Measurements from ENCODE around the gene FAIM2.

Gene FAIM2

GRCh38 chr12:49930515-49931288, 27.0 kb upstream of the FAIM2 start:
- ChIA-PET POLR2A (no interaction called here), CTCF (interaction anchor here (1.1 to 4.3 kb wide), 4 partner anchors 15 to 62 kb away, joined by 3 to 27 read pairs (median 14); no protein-coding TSS in a partner anchor)
- Histone ChIP-seq H3K36me3 (ENCODE audit: control insufficient read depth in 4 of 4, insufficient read depth in 4 of 4, low read length in 3 of 4) (no peaks in the 10 kb centered on the region), H3K27ac (ENCODE audit: insufficient read depth in 1 of 2, low read depth in 1 of 2, low read length in 2 of 2, poor library complexity in 1 of 2, severe bottlenecking in 2 of 2) (no peak overlapping the region), H3K4me3 (ENCODE audit: control insufficient read depth in 1 of 7, extremely low read depth in 1 of 7, insufficient read depth in 4 of 7, low read depth in 2 of 7, low read length in 6 of 7) (no peak overlapping the region), H3K27me3 (replicated peaks in 2 of 5; ENCODE audit: control insufficient read depth in 4 of 5, insufficient read depth in 5 of 5, low read length in 4 of 5) (peaks cover 0 to 8% (median 6%) of the 10 kb centered on the region in 5 experiments), H3K9me3 (ENCODE audit: control extremely low read depth in 1 of 5, control insufficient read depth in 4 of 5, insufficient read depth in 2 of 5, low read depth in 1 of 5, low read length in 4 of 5) (no peaks in the 10 kb centered on the region), H3K4me1 (ENCODE audit: control extremely low read depth in 1 of 4, control insufficient read depth in 4 of 4, insufficient read depth in 4 of 4, low read length in 3 of 4) (no peaks in the 10 kb centered on the region)
- peak in 2 of 3 donors; percentile 10 to 25 for DNase-seq
- no CpG with 5 or more reads among the region's 3 CpGs for WGBS (ENCODE audit: insufficient coverage)

- H3K36me3 ChIP-seq (ENCODE audit: control insufficient read depth in 4 of 4, insufficient read depth in 4 of 4, low read length in 3 of 4) = no peaks in the 10 kb centered on the region
- peaks cover 0 to 8% (median 6%) of the 10 kb centered on the region in 5 experiments for H3K27me3 ChIP-seq (replicated peaks in 2 of 5; ENCODE audit: control insufficient read depth in 4 of 5, insufficient read depth in 5 of 5, low read length in 4 of 5)
- POLR2A ChIA-PET = no interaction called here
- H3K9me3 ChIP-seq (ENCODE audit: control extremely low read depth in 1 of 5, control insufficient read depth in 4 of 5, insufficient read depth in 2 of 5, low read depth in 1 of 5, low read length in 4 of 5) = no peaks in the 10 kb centered on the region
- H3K27ac ChIP-seq (ENCODE audit: insufficient read depth in 1 of 2, low read depth in 1 of 2, low read length in 2 of 2, poor library complexity in 1 of 2, severe bottlenecking in 2 of 2) = no peak overlapping the region
- H3K4me3 ChIP-seq (ENCODE audit: control insufficient read depth in 1 of 7, extremely low read depth in 1 of 7, insufficient read depth in 4 of 7, low read depth in 2 of 7, low read length in 6 of 7) = no peak overlapping the region
- CTCF ChIA-PET = interaction anchor here (1.1 to 3.7 kb wide), 4 partner anchors 17 to 62 kb away, joined by 3 to 23 read pairs (median 4); no protein-coding TSS in a partner anchor
- no peaks in the 10 kb centered on the region for H3K4me1 ChIP-seq (ENCODE audit: control extremely low read depth in 1 of 4, control insufficient read depth in 4 of 4, insufficient read depth in 4 of 4, low read length in 3 of 4)
- DNase-seq = no peak
- WGBS (ENCODE audit: insufficient coverage) = 92% methylated on average over 7 of the region's 7 CpGs
Measured at GRCh38 chr12:49929581-49929980, 25.9 kb upstream of the FAIM2 start.

GRCh38 chr12:49928471-49928870, 24.8 kb upstream of the FAIM2 start:
- no peaks in the 10 kb centered on the region for H3K4me1 ChIP-seq (ENCODE audit: control extremely low read depth in 1 of 4, control insufficient read depth in 4 of 4, insufficient read depth in 4 of 4, low read length in 3 of 4)
- H3K9me3 ChIP-seq (ENCODE audit: control extremely low read depth in 1 of 5, control insufficient read depth in 4 of 5, insufficient read depth in 2 of 5, low read depth in 1 of 5, low read length in 4 of 5) = no peaks in the 10 kb centered on the region
- H3K36me3 ChIP-seq (ENCODE audit: control insufficient read depth in 4 of 4, insufficient read depth in 4 of 4, low read length in 3 of 4) = no peaks in the 10 kb centered on the region
- ChIA-PET POLR2A (no interaction called here), CTCF (interaction anchor here (0.8 to 3.7 kb wide), 6 partner anchors 14 to 83 kb away, joined by 3 to 23 read pairs (median 3); no protein-coding TSS in a partner anchor)
- WGBS (ENCODE audit: insufficient coverage) = 94% methylated on average over 5 of the region's 6 CpGs
- no peak overlapping the region for H3K27ac ChIP-seq (ENCODE audit: insufficient read depth in 1 of 2, low read depth in 1 of 2, low read length in 2 of 2, poor library complexity in 1 of 2, severe bottlenecking in 2 of 2)
- no peak overlapping the region for H3K4me3 ChIP-seq (ENCODE audit: control insufficient read depth in 1 of 7, extremely low read depth in 1 of 7, insufficient read depth in 4 of 7, low read depth in 2 of 7, low read length in 6 of 7)
- DNase-seq = no peak
- peaks cover 0 to 8% (median 6%) of the 10 kb centered on the region in 5 experiments for H3K27me3 ChIP-seq (replicated peaks in 2 of 5; ENCODE audit: control insufficient read depth in 4 of 5, insufficient read depth in 5 of 5, low read length in 4 of 5)

- Histone ChIP-seq H3K4me3 (ENCODE audit: control insufficient read depth in 1 of 7, extremely low read depth in 1 of 7, insufficient read depth in 4 of 7, low read depth in 2 of 7, low read length in 6 of 7) (no peak overlapping the region), H3K27me3 (replicated peaks in 2 of 5; ENCODE audit: control insufficient read depth in 4 of 5, insufficient read depth in 5 of 5, low read length in 4 of 5) (peaks cover 0 to 10% (median 4%) of the 10 kb centered on the region in 5 experiments), H3K36me3 (ENCODE audit: control insufficient read depth in 4 of 4, insufficient read depth in 4 of 4, low read length in 3 of 4) (no peaks in the 10 kb centered on the region), H3K9me3 (ENCODE audit: control extremely low read depth in 1 of 5, control insufficient read depth in 4 of 5, insufficient read depth in 2 of 5, low read depth in 1 of 5, low read length in 4 of 5) (no peaks in the 10 kb centered on the region), H3K27ac (ENCODE audit: insufficient read depth in 1 of 2, low read depth in 1 of 2, low read length in 2 of 2, poor library complexity in 1 of 2, severe bottlenecking in 2 of 2) (no peak overlapping the region), H3K4me1 (ENCODE audit: control extremely low read depth in 1 of 4, control insufficient read depth in 4 of 4, insufficient read depth in 4 of 4, low read length in 3 of 4) (no peaks in the 10 kb centered on the region)
- 100% methylated on average over 5 of the region's 11 CpGs for WGBS (ENCODE audit: insufficient coverage)
- ChIA-PET POLR2A (interaction anchor here (0.6 kb wide), 1 partner anchor 541 kb away, joined by 4 read pairs; no protein-coding TSS in a partner anchor), CTCF (interaction anchor here (1.8 kb wide), 1 partner anchor 20 kb away, joined by 10 read pairs; no protein-coding TSS in a partner anchor)
- no peak for DNase-seq
Measured at GRCh38 chr12:49925433-49926204, 21.9 kb upstream of the FAIM2 start.

- WGBS (ENCODE audit: insufficient coverage) = 95% methylated on average over 4 of the region's 7 CpGs
- no peak for DNase-seq
- Histone ChIP-seq H3K36me3 (ENCODE audit: control insufficient read depth in 4 of 4, insufficient read depth in 4 of 4, low read length in 3 of 4) (no peaks in the 10 kb centered on the region), H3K4me1 (ENCODE audit: control extremely low read depth in 1 of 4, control insufficient read depth in 4 of 4, insufficient read depth in 4 of 4, low read length in 3 of 4) (no peaks in the 10 kb centered on the region), H3K4me3 (ENCODE audit: control insufficient read depth in 1 of 7, extremely low read depth in 1 of 7, insufficient read depth in 4 of 7, low read depth in 2 of 7, low read length in 6 of 7) (no peak overlapping the region), H3K27ac (ENCODE audit: insufficient read depth in 1 of 2, low read depth in 1 of 2, low read length in 2 of 2, poor library complexity in 1 of 2, severe bottlenecking in 2 of 2) (no peak overlapping the region), H3K9me3 (ENCODE audit: control extremely low read depth in 1 of 5, control insufficient read depth in 4 of 5, insufficient read depth in 2 of 5, low read depth in 1 of 5, low read length in 4 of 5) (no peaks in the 10 kb centered on the region), H3K27me3 (replicated peaks in 2 of 5; ENCODE audit: control insufficient read depth in 4 of 5, insufficient read depth in 5 of 5, low read length in 4 of 5) (peaks cover 0 to 10% (median 4%) of the 10 kb centered on the region in 5 experiments)
- ChIA-PET CTCF (interaction anchor here (1.8 kb wide), 1 partner anchor 21 kb away, joined by 10 read pairs; no protein-coding TSS in a partner anchor), POLR2A (no interaction called here)
Measured at GRCh38 chr12:49924628-49925246, 21.0 kb upstream of the FAIM2 start.

- 95% methylated on average over 14 of the region's 15 CpGs for WGBS (ENCODE audit: insufficient coverage)
Measured at GRCh38 chr12:49923880-49924556, 20.3 kb upstream of the FAIM2 start.

More at GRCh38 chr12:49923880-49924556, 20.3 kb upstream of the FAIM2 start:
- DNase-seq = no peak
- Histone ChIP-seq H3K36me3 (ENCODE audit: control insufficient read depth in 4 of 4, insufficient read depth in 4 of 4, low read length in 3 of 4) (no peaks in the 10 kb centered on the region), H3K9me3 (ENCODE audit: control extremely low read depth in 1 of 5, control insufficient read depth in 4 of 5, insufficient read depth in 2 of 5, low read depth in 1 of 5, low read length in 4 of 5) (no peaks in the 10 kb centered on the region), H3K4me3 (ENCODE audit: control insufficient read depth in 1 of 7, extremely low read depth in 1 of 7, insufficient read depth in 4 of 7, low read depth in 2 of 7, low read length in 6 of 7) (no peak overlapping the region), H3K4me1 (ENCODE audit: control extremely low read depth in 1 of 4, control insufficient read depth in 4 of 4, insufficient read depth in 4 of 4, low read length in 3 of 4) (no peaks in the 10 kb centered on the region), H3K27me3 (replicated peaks in 2 of 5; ENCODE audit: control insufficient read depth in 4 of 5, insufficient read depth in 5 of 5, low read length in 4 of 5) (peaks cover 0 to 3% (median 0%) of the 10 kb centered on the region in 5 experiments), H3K27ac (ENCODE audit: insufficient read depth in 1 of 2, low read depth in 1 of 2, low read length in 2 of 2, poor library complexity in 1 of 2, severe bottlenecking in 2 of 2) (no peak overlapping the region)
- ChIA-PET POLR2A (no interaction called here), CTCF (no interaction called here)

All from common myeloid progenitor, CD34-positive (primary cell).